ENCODE results near the gene CACNA1H. TPM values are rescaled to one million over a fixed set of nuclear protein-coding genes. Genes with fewer than 3 reads are reported as not detected.

CACNA1H gene
- total and polyA plus RNA-seq, 3 donors from 2014 or later, result 41.1 to 69.0 (median 55.9) TPM

DNA sequence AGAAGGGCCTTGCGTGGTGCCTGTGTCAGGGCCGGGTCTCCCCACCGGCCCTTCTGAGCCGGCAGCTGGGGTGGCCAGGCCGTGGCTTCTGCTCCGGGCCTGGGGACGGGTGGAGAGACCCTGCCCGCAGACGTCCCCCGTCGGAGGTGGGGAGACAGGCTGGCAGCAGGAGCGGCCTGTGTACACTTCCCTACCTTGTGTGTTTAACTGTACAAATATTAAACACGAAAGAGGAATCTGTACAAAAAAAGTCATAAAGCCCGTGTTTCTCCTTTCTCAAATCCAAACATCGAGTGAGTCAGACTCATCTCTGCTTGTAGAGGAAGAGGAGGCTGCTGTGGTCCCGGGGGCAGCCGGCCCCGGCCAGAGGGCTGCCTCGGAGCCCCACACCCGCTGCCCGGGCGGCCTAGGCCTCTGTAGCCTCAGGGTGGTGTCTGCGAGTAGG is 2.0 kb downstream of the CACNA1H start:
- Histone ChIP-seq H3K4me1 (peaks cover 46% of the 10 kb centered on the region), H3K9me3 (no peaks in the 10 kb centered on the region), H3K27ac (peak overlapping the region; percentile 80 to 83), H3K4me3 (peak overlapping the region in 1 of 2 donors; percentile 59), H3K27me3 (no peaks in the 10 kb centered on the region), H3K36me3 (ENCODE audit: low read depth, missing control alignments) (no peaks in the 10 kb centered on the region)
- intact Hi-C loops (cut with DNase I; ENCODE audit: low total_unique reads), result no loop called here
- 38 to 64% methylated on average over 7 to 23 of the region's 23 CpGs for WGBS, 2 donors
- TF ChIP-seq CTCF (IDR thresholded peaks at IDR 0.05) (no peak), POLR2A (IDR thresholded peaks at IDR 0.05) (no peak)
- DNase-seq, result no peak

DNA sequence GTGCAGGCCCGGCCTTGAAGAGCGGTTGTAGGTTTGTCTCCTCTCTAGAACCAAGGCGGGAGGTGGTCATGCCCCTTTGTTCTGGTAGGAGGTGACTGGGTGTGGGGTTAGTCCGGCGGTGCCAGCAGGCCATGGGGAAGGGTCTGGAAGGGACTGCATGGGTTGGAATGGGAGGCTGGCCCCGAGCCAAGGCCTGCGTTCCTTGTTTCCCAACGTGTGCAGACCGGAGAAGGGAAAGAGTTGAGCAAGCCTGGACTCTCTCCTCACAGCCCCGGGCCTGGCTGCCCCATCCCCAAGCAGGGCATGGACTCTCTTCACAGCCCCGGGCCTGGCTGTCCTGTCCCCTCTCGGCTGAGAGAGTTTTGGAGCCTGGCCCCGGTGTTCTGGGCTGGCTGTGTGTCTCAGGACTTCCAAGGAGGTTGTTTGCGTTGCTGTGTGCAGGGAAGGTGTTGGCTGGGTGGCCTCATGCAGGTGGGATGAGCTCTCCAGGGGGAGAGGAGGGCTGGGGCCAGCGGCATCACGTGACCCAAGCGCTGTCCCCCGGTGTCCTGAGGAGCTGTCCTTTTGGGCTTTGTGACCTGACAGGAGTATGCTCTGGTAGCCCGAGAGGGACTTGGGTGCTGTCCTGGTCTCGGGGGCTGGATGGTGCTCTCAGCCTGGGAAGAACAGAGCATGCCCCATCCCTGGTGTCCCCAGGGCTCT is 2.6 kb downstream of the CACNA1H start:
- Histone ChIP-seq H3K4me3 (peak overlapping the region in 1 of 2 donors; percentile 59), H3K27ac (peak overlapping the region; percentile 80 to 86), H3K36me3 (ENCODE audit: low read depth, missing control alignments) (no peaks in the 10 kb centered on the region), H3K27me3 (no peaks in the 10 kb centered on the region), H3K4me1 (peaks cover 52% of the 10 kb centered on the region), H3K9me3 (no peaks in the 10 kb centered on the region)
- TF ChIP-seq POLR2A (IDR thresholded peaks at IDR 0.05) (no peak), CTCF (IDR thresholded peaks at IDR 0.05) (no peak)
- DNase-seq, result no peak
- intact Hi-C loops (cut with DNase I; ENCODE audit: low total_unique reads), result no loop called here
- 70 to 72% methylated on average over 11 to 20 of the region's 20 CpGs for WGBS, 2 donors

DNA sequence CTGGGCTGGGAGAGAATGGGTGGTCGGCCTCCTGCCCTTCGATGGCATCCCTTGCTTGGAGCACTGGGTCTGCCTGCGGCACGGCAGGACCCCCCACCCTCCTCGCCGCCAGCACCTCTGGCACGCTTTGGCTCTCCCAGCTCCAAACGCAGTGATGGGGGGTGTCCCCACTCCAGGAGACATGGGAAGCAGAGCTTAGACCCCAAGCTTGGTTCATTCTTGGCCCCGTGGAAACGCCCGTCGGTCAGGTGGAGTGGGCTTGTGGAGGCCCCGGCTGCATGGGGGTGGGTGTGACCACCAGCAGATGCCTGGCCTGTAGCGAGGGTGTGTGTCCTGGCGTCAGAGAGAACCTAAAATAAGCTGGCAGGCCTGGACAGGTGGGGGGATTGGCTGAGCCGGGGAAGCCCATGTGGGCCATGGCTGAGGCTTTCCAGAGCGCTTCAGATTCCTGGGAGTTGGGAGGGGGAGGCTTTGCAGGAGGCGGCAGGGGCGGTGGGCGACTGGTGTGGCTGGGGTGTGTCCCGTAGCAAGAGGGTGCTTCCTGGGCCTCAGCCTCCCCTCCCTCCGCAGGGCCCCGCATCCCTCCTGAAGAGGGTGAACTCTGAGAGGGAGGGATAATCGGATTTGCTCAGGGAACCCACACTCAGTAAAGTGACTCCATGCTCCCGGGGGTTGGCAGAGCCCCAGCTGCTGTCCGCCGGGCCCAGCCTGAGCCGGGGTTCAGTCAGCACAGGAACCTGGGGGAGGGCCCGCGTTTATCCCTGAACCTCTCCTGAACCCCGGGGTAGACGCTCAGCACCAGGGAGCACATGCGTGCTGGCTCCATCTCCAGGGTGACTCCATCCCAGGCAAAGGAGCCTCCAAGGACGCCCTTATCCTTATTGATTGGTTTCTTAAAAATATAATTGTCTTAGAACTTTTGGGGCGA is 3.4 kb downstream of the CACNA1H start:
- H3K36me3 ChIP-seq (ENCODE audit: low read depth, missing control alignments), result no peaks in the 10 kb centered on the region
- H3K4me3 ChIP-seq, result no peak overlapping the region
- no peaks in the 10 kb centered on the region for H3K9me3 ChIP-seq
- TF ChIP-seq POLR2A (IDR thresholded peaks at IDR 0.05) (no peak), CTCF (IDR thresholded peaks at IDR 0.05) (no peak)
- intact Hi-C loops (cut with DNase I; ENCODE audit: low total_unique reads), result no loop called here
- H3K4me1 ChIP-seq, result peaks cover 58% of the 10 kb centered on the region
- H3K27ac ChIP-seq, result peak overlapping the region; percentile 77 to 86
- no peaks in the 10 kb centered on the region for H3K27me3 ChIP-seq
- WGBS, 2 donors, result 30 to 59% methylated on average over 12 to 35 of the region's 35 CpGs
- peak; percentile 50 for DNase-seq

GRCh38 chr16:1156983-1157638 is 4.2 kb downstream of the CACNA1H start:
- Histone ChIP-seq H3K9me3 (no peaks in the 10 kb centered on the region), H3K27me3 (no peaks in the 10 kb centered on the region), H3K36me3 (ENCODE audit: low read depth, missing control alignments) (no peaks in the 10 kb centered on the region), H3K4me1 (peaks cover 54% of the 10 kb centered on the region), H3K27ac (peak overlapping the region; percentile 77 to 86), H3K4me3 (no peak overlapping the region)
- WGBS, 2 donors, result 64% methylated on average over 35 of the region's 46 CpGs; no CpG with 5 or more reads in 1 of the 2 donors
- no peak for DNase-seq
- intact Hi-C loops (cut with DNase I; ENCODE audit: low total_unique reads), result no loop called here
- TF ChIP-seq POLR2A (IDR thresholded peaks at IDR 0.05) (no peak), CTCF (IDR thresholded peaks at IDR 0.05) (no peak)

Data from testis (tissue), 3 donors.